T-helper 17 cell (primary cell): Measurements from ENCODE around the gene DDR1. TPM values are rescaled to one million over a fixed set of nuclear protein-coding genes. Genes with fewer than 3 reads are reported as not detected.

Experiments
- ATAC-seq: fragments of 150-1000 bp; cut with Tn5 transposase; 2 replicates; pipeline ENCODE4 v1.10.0; 2021; ENCODE audit warnings: mild to moderate bottlenecking, moderate library complexity
- DNase-seq, 3 donors: peaks; one replicate each; pipeline versions ENCODE4 v3.0.0 to v3.0.0-alpha.2; 2020 to 2021
- H3K9me3 ChIP-seq: one replicate; pipeline ENCODE4 v1.7.0; 2013; ENCODE audit warnings: low read length, mild to moderate bottlenecking; ENCODE audit not compliant: control insufficient read depth, poor library complexity, severe bottlenecking
- H3K27ac Mint-ChIP-seq: one replicate; pipeline ENCODE4 v1.8.0; 2022; ENCODE audit warnings: mild to moderate bottlenecking, moderate library complexity, mixed read lengths
- H3K27me3 Mint-ChIP-seq: one replicate; pipeline ENCODE4 v1.8.0; 2022; ENCODE audit warnings: mixed read lengths
- H3K36me3 Mint-ChIP-seq: one replicate; pipeline ENCODE4 v1.8.0; 2022; ENCODE audit warnings: low read depth, mixed read lengths
- H3K4me1 Mint-ChIP-seq: one replicate; pipeline ENCODE4 v1.8.0; 2022; ENCODE audit warnings: mild to moderate bottlenecking, mixed read lengths
- H3K4me3 Mint-ChIP-seq: one replicate; pipeline ENCODE4 v1.8.0; 2022; ENCODE audit warnings: mild to moderate bottlenecking, moderate library complexity, mixed read lengths
- total RNA-seq, 4 donors: library from RNA in 2 of 4; stranded (reverse) in 2 of 4; gene quantifications; one replicate each; pipeline ENCODE4 v1.2.3 and lab custom pipeline; 2022 to 2026

The DDR1 gene
- total RNA-seq, 2 donors from 2014 or later: 1.8 to 5.6 TPM

GRCh38 chr6:30887901-30888815 lies 3.8 kb downstream of the DDR1 start:
- peaks cover 21% of the 10 kb centered on the region for H3K4me1 Mint-ChIP-seq
- DNase-seq (no peak), ATAC-seq (no peak)
- no peak overlapping the region for H3K4me3 Mint-ChIP-seq
- peaks cover 13% of the 10 kb centered on the region for H3K27me3 Mint-ChIP-seq
- H3K36me3 Mint-ChIP-seq: peaks cover 9% of the 10 kb centered on the region
- H3K9me3 ChIP-seq: no peaks in the 10 kb centered on the region
- H3K27ac Mint-ChIP-seq: no peak overlapping the region

GRCh38 chr6:30888816-30889495 lies 4.6 kb downstream of the DDR1 start:
- Mint-ChIP-seq H3K4me1 (peaks cover 16% of the 10 kb centered on the region), H3K27me3 (peaks cover 13% of the 10 kb centered on the region), H3K27ac (no peak overlapping the region), H3K4me3 (no peak overlapping the region), H3K36me3 (peaks cover 9% of the 10 kb centered on the region)
- ATAC-seq (no peak), DNase-seq (no peak)
- no peaks in the 10 kb centered on the region for H3K9me3 ChIP-seq

- H3K27me3 Mint-ChIP-seq: peaks cover 13% of the 10 kb centered on the region
- peaks cover 9% of the 10 kb centered on the region for H3K36me3 Mint-ChIP-seq
- DNase-seq (no peak), ATAC-seq (no peak)
- H3K9me3 ChIP-seq: no peaks in the 10 kb centered on the region
- no peak overlapping the region for H3K27ac Mint-ChIP-seq
- peaks cover 16% of the 10 kb centered on the region for H3K4me1 Mint-ChIP-seq
- H3K4me3 Mint-ChIP-seq: no peak overlapping the region
These were observed 5.2 kb downstream of the DDR1 start for GRCh38 chr6:30889496-30889885.

- H3K4me3 Mint-ChIP-seq: no peak overlapping the region
- peaks cover 22% of the 10 kb centered on the region for H3K4me1 Mint-ChIP-seq
- H3K27ac Mint-ChIP-seq: peak overlapping the region; percentile 62
- no peaks in the 10 kb centered on the region for H3K9me3 ChIP-seq
- peaks cover 13% of the 10 kb centered on the region for H3K27me3 Mint-ChIP-seq
- peaks cover 15% of the 10 kb centered on the region for H3K36me3 Mint-ChIP-seq
- DNase-seq: no peak
- no peak for ATAC-seq
These were observed 5.8 kb downstream of the DDR1 start for GRCh38 chr6:30889921-30890645.

GRCh38 chr6:30890646-30891449 lies 6.5 kb downstream of the DDR1 start:
- no peak for ATAC-seq
- H3K36me3 Mint-ChIP-seq: peaks cover 16% of the 10 kb centered on the region
- H3K27me3 Mint-ChIP-seq: peaks cover 13% of the 10 kb centered on the region
- H3K4me3 Mint-ChIP-seq: no peak overlapping the region
- DNase-seq: no peak
- peak overlapping the region; percentile 62 for H3K27ac Mint-ChIP-seq
- no peaks in the 10 kb centered on the region for H3K9me3 ChIP-seq
- peaks cover 16% of the 10 kb centered on the region for H3K4me1 Mint-ChIP-seq

- ATAC-seq: no peak
These were observed 7.1 kb downstream of the DDR1 start for GRCh38 chr6:30891450-30891723.

GRCh38 chr6:30891816-30892538 lies 7.7 kb downstream of the DDR1 start:
- H3K4me3 Mint-ChIP-seq: no peak overlapping the region
- no peak for DNase-seq
- H3K27ac Mint-ChIP-seq: no peak overlapping the region

More at GRCh38 chr6:30891450-30891723, 7.1 kb downstream of the DDR1 start:
- Mint-ChIP-seq H3K27me3 (peaks cover 9% of the 10 kb centered on the region), H3K27ac (no peak overlapping the region), H3K36me3 (peaks cover 13% of the 10 kb centered on the region), H3K4me1 (peaks cover 13% of the 10 kb centered on the region), H3K4me3 (no peak overlapping the region)
- DNase-seq: no peak
- no peaks in the 10 kb centered on the region for H3K9me3 ChIP-seq

GRCh38 chr6:30893001-30893591 lies 8.8 kb downstream of the DDR1 start:
- H3K9me3 ChIP-seq: no peaks in the 10 kb centered on the region
- no peak for DNase-seq
- Mint-ChIP-seq H3K4me3 (no peak overlapping the region), H3K4me1 (peaks cover 8% of the 10 kb centered on the region), H3K27me3 (peaks cover 5% of the 10 kb centered on the region), H3K27ac (no peak overlapping the region), H3K36me3 (peaks cover 13% of the 10 kb centered on the region)
- no peak for ATAC-seq

More at GRCh38 chr6:30891816-30892538, 7.7 kb downstream of the DDR1 start:
- Mint-ChIP-seq H3K4me1 (peaks cover 8% of the 10 kb centered on the region), H3K36me3 (peaks cover 13% of the 10 kb centered on the region), H3K27me3 (peaks cover 5% of the 10 kb centered on the region)
- no peaks in the 10 kb centered on the region for H3K9me3 ChIP-seq
- no peak for ATAC-seq

- no peaks in the 10 kb centered on the region for H3K9me3 ChIP-seq
- Mint-ChIP-seq H3K36me3 (peaks cover 17% of the 10 kb centered on the region), H3K4me1 (peaks cover 8% of the 10 kb centered on the region), H3K4me3 (no peak overlapping the region), H3K27me3 (peaks cover 5% of the 10 kb centered on the region), H3K27ac (no peak overlapping the region)
- no peak for ATAC-seq
- no peak for DNase-seq
These were observed 9.3 kb downstream of the DDR1 start for GRCh38 chr6:30893666-30894065.

GRCh38 chr6:30894381-30894780 lies 10.1 kb downstream of the DDR1 start:
- peaks cover 17% of the 10 kb centered on the region for H3K36me3 Mint-ChIP-seq
- peaks cover 8% of the 10 kb centered on the region for H3K4me1 Mint-ChIP-seq
- H3K4me3 Mint-ChIP-seq: no peak overlapping the region
- H3K27ac Mint-ChIP-seq: peak overlapping the region; percentile 37
- H3K9me3 ChIP-seq: no peaks in the 10 kb centered on the region
- peaks cover 5% of the 10 kb centered on the region for H3K27me3 Mint-ChIP-seq
- no peak for DNase-seq
- no peak for ATAC-seq

- H3K36me3 Mint-ChIP-seq: peaks cover 17% of the 10 kb centered on the region
- peak overlapping the region; percentile 37 for H3K27ac Mint-ChIP-seq
These were observed 10.6 kb downstream of the DDR1 start for GRCh38 chr6:30894935-30895334.

GRCh38 chr6:30895343-30895742 lies 11.0 kb downstream of the DDR1 start:
- Mint-ChIP-seq H3K27me3 (no peaks in the 10 kb centered on the region), H3K4me3 (no peak overlapping the region)
- no peak for DNase-seq

More at GRCh38 chr6:30894935-30895334, 10.6 kb downstream of the DDR1 start:
- ATAC-seq (no peak), DNase-seq (no peak)
- no peaks in the 10 kb centered on the region for H3K9me3 ChIP-seq
- H3K4me1 Mint-ChIP-seq: peaks cover 8% of the 10 kb centered on the region
- no peak overlapping the region for H3K4me3 Mint-ChIP-seq
- peaks cover 3% of the 10 kb centered on the region for H3K27me3 Mint-ChIP-seq

More at GRCh38 chr6:30895343-30895742, 11.0 kb downstream of the DDR1 start:
- ATAC-seq: no peak
- no peaks in the 10 kb centered on the region for H3K9me3 ChIP-seq
- H3K4me1 Mint-ChIP-seq: peaks cover 8% of the 10 kb centered on the region
- H3K36me3 Mint-ChIP-seq: peaks cover 14% of the 10 kb centered on the region
- no peak overlapping the region for H3K27ac Mint-ChIP-seq
